Mammary epithelial cell (primary cell): ENCODE measurements around the gene GALNTL6.

Source experiments
- EZH2 ChIP-seq: IDR thresholded peaks from 2 replicates; pipeline ENCODE4 v1.6.1; 2012; ENCODE audit warnings: low read length, inconsistent platforms, borderline replicate concordance
- TF ChIP-seq, protein P1 (sequence below), 2 donors: IDR thresholded peaks in 1 of 2; conservative IDR thresholded peaks in 1 of 2; 2 replicates each; pipeline ENCODE4 v1.5.1; 2011 to 2012; ENCODE audit warnings: inconsistent platforms in 2 of 2, low read length in 2 of 2, mild to moderate bottlenecking in 2 of 2, control low read depth in 1 of 2, low read depth in 1 of 2; ENCODE audit not compliant: insufficient read depth in 1 of 2; ENCODE audit errors: extremely low read depth in 1 of 2

DNA sequence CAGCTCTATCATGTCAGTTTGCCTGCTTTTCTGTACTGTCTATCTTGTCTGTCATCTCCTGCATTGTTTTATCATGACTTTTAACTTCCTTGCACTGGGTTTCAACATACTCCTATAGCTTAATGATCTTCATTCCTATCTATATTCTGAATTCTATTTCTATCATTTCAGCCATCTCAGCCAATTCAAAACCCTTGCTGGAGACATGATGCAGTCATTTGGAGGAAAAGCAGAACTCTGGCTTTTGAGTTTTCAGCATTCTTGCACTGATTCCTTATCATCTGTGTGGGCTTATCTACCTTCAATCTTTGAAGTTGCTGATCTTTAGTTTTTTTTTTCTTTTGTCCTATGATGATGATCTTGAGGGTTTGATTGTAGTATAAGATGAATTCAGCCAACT, 861.6 kb downstream of the GALNTL6 start:
- TF ChIP-seq, protein P1, sequence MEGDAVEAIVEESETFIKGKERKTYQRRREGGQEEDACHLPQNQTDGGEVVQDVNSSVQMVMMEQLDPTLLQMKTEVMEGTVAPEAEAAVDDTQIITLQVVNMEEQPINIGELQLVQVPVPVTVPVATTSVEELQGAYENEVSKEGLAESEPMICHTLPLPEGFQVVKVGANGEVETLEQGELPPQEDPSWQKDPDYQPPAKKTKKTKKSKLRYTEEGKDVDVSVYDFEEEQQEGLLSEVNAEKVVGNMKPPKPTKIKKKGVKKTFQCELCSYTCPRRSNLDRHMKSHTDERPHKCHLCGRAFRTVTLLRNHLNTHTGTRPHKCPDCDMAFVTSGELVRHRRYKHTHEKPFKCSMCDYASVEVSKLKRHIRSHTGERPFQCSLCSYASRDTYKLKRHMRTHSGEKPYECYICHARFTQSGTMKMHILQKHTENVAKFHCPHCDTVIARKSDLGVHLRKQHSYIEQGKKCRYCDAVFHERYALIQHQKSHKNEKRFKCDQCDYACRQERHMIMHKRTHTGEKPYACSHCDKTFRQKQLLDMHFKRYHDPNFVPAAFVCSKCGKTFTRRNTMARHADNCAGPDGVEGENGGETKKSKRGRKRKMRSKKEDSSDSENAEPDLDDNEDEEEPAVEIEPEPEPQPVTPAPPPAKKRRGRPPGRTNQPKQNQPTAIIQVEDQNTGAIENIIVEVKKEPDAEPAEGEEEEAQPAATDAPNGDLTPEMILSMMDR (conservative IDR thresholded peaks at IDR 0.05 in 1 of 2, IDR thresholded peaks at IDR 0.05 in 1 of 2; ENCODE audit: extremely low read depth in 1 of 2, insufficient read depth in 1 of 2, low read depth in 1 of 2, low read length in 2 of 2) = no peak
- no peak for TF ChIP-seq EZH2
